GM23338 (cell line): ENCODE data around the gene TBCE.

Experiments
- CREB1 ChIP-seq: fragments of 250-450 bp; sonication (Bioruptor Pico); IDR thresholded peaks from 2 replicates; pipeline ENCODE4 v1.5.0; 2020; ENCODE audit warnings: low read depth, mild to moderate bottlenecking, moderate library complexity
- CTCF ChIP-seq, 2 experiments: fragments of 200-600 bp in 1 of 2; sonication (generic) in 1 of 2; conservative IDR thresholded peaks; 2 replicates each; pipeline versions ENCODE4 v1.5.1 to v1.6.1; 2016 to 2017; ENCODE audit warnings: antibody characterized with exemption in 2 of 2, low read depth in 2 of 2, mild to moderate bottlenecking in 2 of 2, moderate library complexity in 1 of 2
- ETS1 ChIP-seq: IDR thresholded peaks from 2 replicates; pipeline ENCODE4 v1.6.1; 2016; ENCODE audit warnings: antibody characterized with exemption
- EZH2 ChIP-seq: fragments of 200-600 bp; sonication (generic); IDR thresholded peaks from one replicate; pipeline ENCODE4 v1.8.0; 2017; ENCODE audit warnings: antibody characterized with exemption, mild to moderate bottlenecking, low read depth; ENCODE audit not compliant: unreplicated experiment
- EZH2phosphoT487 ChIP-seq: fragments of 200-600 bp; sonication (generic); IDR thresholded peaks from one replicate; pipeline ENCODE4 v1.8.1; 2018; ENCODE audit warnings: antibody characterized with exemption; ENCODE audit not compliant: unreplicated experiment
- JUNB ChIP-seq: IDR thresholded peaks from one replicate; pipeline ENCODE4 v1.6.1; 2016; ENCODE audit warnings: antibody characterized with exemption; ENCODE audit not compliant: unreplicated experiment
- NANOG ChIP-seq: IDR thresholded peaks from 2 replicates; pipeline ENCODE4 v1.6.1; 2016; ENCODE audit warnings: antibody characterized with exemption, borderline replicate concordance
- POLR2AphosphoS5 ChIP-seq: IDR thresholded peaks from 2 replicates; pipeline ENCODE4 v1.6.1; 2016; ENCODE audit warnings: antibody characterized with exemption, low read depth
- ZNF114 ChIP-seq: fragments of 250-450 bp; sonication (Bioruptor Pico); IDR thresholded peaks from 2 replicates; pipeline ENCODE4 v1.5.0; 2020; ENCODE audit warnings: mild to moderate bottlenecking, moderate library complexity
- ZNF331 ChIP-seq: fragments of 250-450 bp; sonication (Bioruptor Pico); IDR thresholded peaks from 2 replicates; pipeline ENCODE4 v1.5.0; 2020; ENCODE audit warnings: low read depth, mild to moderate bottlenecking, moderate library complexity
- TF ChIP-seq, protein P1 (sequence below): IDR thresholded peaks from one replicate; pipeline ENCODE4 v1.6.1; 2018; ENCODE audit warnings: antibody characterized with exemption; ENCODE audit not compliant: unreplicated experiment

- TF ChIP-seq POLR2AphosphoS5 (no peak), CTCF (conservative IDR thresholded peaks at IDR 0.05; ENCODE audit: low read depth in 2 of 2) (no peak), EZH2 (no peak), ETS1 (no peak), JUNB (no peak), EZH2phosphoT487 (no peak), CREB1 (no peak), NANOG (no peak), ZNF114 (CRISPR knock-in tag) (no peak), ZNF331 (CRISPR knock-in tag) (no peak)
- TF ChIP-seq, protein P1, sequence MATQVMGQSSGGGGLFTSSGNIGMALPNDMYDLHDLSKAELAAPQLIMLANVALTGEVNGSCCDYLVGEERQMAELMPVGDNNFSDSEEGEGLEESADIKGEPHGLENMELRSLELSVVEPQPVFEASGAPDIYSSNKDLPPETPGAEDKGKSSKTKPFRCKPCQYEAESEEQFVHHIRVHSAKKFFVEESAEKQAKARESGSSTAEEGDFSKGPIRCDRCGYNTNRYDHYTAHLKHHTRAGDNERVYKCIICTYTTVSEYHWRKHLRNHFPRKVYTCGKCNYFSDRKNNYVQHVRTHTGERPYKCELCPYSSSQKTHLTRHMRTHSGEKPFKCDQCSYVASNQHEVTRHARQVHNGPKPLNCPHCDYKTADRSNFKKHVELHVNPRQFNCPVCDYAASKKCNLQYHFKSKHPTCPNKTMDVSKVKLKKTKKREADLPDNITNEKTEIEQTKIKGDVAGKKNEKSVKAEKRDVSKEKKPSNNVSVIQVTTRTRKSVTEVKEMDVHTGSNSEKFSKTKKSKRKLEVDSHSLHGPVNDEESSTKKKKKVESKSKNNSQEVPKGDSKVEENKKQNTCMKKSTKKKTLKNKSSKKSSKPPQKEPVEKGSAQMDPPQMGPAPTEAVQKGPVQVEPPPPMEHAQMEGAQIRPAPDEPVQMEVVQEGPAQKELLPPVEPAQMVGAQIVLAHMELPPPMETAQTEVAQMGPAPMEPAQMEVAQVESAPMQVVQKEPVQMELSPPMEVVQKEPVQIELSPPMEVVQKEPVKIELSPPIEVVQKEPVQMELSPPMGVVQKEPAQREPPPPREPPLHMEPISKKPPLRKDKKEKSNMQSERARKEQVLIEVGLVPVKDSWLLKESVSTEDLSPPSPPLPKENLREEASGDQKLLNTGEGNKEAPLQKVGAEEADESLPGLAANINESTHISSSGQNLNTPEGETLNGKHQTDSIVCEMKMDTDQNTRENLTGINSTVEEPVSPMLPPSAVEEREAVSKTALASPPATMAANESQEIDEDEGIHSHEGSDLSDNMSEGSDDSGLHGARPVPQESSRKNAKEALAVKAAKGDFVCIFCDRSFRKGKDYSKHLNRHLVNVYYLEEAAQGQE = no peak
Observed at GRCh38 chr1:235483090-235483489, 115.9 kb downstream of the TBCE start.
